A673 (cell line): ENCODE data around the gene KDM4B.

Experiments
- EZH2 ChIP-seq: fragments of 200-600 bp; sonication (generic); IDR thresholded peaks from 2 replicates; pipeline ENCODE4 v1.6.1; 2017; ENCODE audit warnings: borderline replicate concordance, low read depth, mild to moderate bottlenecking, mixed read lengths, antibody characterized with exemption, low read length; ENCODE audit not compliant: poor library complexity, severe bottlenecking
- TF ChIP-seq, protein P1 (sequence below): fragments of 300-800, 200-600 bp; sonication (generic); conservative IDR thresholded peaks from 2 replicates; pipeline ENCODE4 v1.5.1; 2017; ENCODE audit warnings: low read depth, mild to moderate bottlenecking, antibody characterized with exemption, low read length, moderate library complexity, mixed read lengths

GRCh38 chr19:4957981-4958380 lies 10.9 kb upstream of the KDM4B start:
- TF ChIP-seq, protein P1, sequence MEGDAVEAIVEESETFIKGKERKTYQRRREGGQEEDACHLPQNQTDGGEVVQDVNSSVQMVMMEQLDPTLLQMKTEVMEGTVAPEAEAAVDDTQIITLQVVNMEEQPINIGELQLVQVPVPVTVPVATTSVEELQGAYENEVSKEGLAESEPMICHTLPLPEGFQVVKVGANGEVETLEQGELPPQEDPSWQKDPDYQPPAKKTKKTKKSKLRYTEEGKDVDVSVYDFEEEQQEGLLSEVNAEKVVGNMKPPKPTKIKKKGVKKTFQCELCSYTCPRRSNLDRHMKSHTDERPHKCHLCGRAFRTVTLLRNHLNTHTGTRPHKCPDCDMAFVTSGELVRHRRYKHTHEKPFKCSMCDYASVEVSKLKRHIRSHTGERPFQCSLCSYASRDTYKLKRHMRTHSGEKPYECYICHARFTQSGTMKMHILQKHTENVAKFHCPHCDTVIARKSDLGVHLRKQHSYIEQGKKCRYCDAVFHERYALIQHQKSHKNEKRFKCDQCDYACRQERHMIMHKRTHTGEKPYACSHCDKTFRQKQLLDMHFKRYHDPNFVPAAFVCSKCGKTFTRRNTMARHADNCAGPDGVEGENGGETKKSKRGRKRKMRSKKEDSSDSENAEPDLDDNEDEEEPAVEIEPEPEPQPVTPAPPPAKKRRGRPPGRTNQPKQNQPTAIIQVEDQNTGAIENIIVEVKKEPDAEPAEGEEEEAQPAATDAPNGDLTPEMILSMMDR, result no peak
- no peak for TF ChIP-seq EZH2
